GM12891 (cell line): ENCODE data around the gene EWSR1.

Experiments used
- POLR2A ChIP-seq: IDR thresholded peaks from 2 replicates; pipeline ENCODE4 v1.6.1; 2011; ENCODE audit warnings: low read depth, low read length, control low read depth
- POLR2AphosphoS5 ChIP-seq: IDR thresholded peaks from 2 replicates; pipeline ENCODE4 v1.6.1; 2011; ENCODE audit warnings: low read depth, low read length, control low read depth
- POU2F2 ChIP-seq: IDR thresholded peaks from 2 replicates; pipeline ENCODE4 v1.6.1; 2011; ENCODE audit warnings: low read depth, mild to moderate bottlenecking, control low read depth, low read length, moderate library complexity
- SPI1 ChIP-seq: IDR thresholded peaks from 2 replicates; pipeline ENCODE4 v1.6.1; 2011; ENCODE audit warnings: low read depth, low read length, control low read depth
- TAF1 ChIP-seq: IDR thresholded peaks from 2 replicates; pipeline ENCODE4 v1.6.1; 2011; ENCODE audit warnings: low read depth, low read length, control low read depth

- TF ChIP-seq POLR2A (no peak), TAF1 (no peak), POLR2AphosphoS5 (no peak), POU2F2 (no peak), SPI1 (no peak)
Measured at GRCh38 chr22:29312218-29313125, 44.4 kb downstream of the EWSR1 start.
